ENCODE results near the gene RPS24.

RPS24 gene

DNA sequence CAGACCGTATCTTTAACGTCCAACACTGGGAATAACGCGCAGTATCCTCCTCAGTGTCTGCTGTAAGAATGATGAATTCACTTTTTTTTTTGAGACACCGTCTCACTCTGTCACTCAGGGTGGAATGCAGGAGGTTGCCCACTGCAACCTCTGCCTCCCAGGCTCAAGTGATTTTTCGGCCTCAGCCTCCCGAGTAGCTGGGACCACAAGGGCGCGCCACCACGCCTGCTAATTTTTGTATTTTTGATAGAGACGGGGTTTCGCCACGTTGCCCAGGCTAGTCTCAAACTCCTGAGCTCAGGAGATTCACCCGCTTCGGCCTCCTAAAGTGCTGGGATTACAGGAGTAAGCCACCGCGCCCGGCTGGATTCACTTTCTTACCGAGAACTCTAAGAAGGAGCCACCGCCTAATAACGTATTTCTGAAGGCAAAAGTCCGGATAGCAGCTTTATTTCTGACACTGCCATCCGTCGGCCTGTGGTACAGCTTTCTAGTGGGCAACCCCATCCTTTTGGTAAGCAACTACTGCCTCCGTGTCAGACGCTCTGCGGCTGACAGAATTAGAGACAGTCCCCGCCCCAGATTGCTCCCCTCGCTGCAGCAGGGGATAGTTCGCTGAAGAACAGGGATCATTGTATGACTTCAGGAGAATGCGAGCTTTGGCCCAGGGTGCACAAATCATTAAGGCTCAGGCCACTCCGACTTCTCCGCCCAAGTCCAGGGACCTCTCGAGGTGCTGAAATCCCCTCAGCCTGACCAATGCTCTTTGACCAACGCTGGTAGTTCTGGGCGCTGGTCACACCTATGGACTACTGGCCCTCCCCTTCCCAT, 5.0 kb upstream of the RPS24 start:
- DNase-seq: peak; percentile 19

GRCh38 chr10:78029269-78030226, 4.1 kb upstream of the RPS24 start, which contains the start of gene POLR3A:
TSS of gene POLR3A (minus strand) at chr10:78029515. CDS start at chr10:78029407, 108 bp downstream.
- DNase-seq: peak; percentile 95

- no peak for DNase-seq
Measured at GRCh38 chr10:78033387-78033636, 351 bp upstream of the RPS24 start.

DNA sequence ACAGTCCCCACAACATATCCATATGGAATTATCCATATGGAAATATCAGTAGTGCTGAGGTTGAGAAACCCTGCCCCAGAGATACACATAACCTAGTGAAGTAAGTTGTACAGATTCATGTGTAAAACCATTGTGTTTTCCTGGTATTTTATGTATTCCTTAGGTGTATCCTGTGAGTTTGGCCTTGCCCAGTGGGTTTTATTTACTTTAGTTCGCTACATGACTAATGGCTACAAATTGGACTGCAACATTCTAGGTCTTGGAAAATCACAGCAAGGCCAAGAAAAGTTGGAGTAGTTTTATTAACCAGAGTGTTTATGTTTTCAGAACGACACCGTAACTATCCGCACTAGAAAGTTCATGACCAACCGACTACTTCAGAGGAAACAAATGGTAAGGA, 1.4 kb downstream of the RPS24 start:
- no peak for DNase-seq

GRCh38 chr10:78035437-78035836, 1.8 kb downstream of the RPS24 start:
- no peak for DNase-seq

GRCh38 chr10:78035933-78036583, 2.4 kb downstream of the RPS24 start:
- DNase-seq: no peak

- no peak for DNase-seq
Measured at GRCh38 chr10:78038105-78038504, 4.4 kb downstream of the RPS24 start.

GRCh38 chr10:78038791-78039547, 5.3 kb downstream of the RPS24 start:
- no peak for DNase-seq

GRCh38 chr10:78039743-78040142, 6.1 kb downstream of the RPS24 start:
- no peak for DNase-seq

GRCh38 chr10:78041170-78042057, 7.8 kb downstream of the RPS24 start:
- DNase-seq: no peak

DNA sequence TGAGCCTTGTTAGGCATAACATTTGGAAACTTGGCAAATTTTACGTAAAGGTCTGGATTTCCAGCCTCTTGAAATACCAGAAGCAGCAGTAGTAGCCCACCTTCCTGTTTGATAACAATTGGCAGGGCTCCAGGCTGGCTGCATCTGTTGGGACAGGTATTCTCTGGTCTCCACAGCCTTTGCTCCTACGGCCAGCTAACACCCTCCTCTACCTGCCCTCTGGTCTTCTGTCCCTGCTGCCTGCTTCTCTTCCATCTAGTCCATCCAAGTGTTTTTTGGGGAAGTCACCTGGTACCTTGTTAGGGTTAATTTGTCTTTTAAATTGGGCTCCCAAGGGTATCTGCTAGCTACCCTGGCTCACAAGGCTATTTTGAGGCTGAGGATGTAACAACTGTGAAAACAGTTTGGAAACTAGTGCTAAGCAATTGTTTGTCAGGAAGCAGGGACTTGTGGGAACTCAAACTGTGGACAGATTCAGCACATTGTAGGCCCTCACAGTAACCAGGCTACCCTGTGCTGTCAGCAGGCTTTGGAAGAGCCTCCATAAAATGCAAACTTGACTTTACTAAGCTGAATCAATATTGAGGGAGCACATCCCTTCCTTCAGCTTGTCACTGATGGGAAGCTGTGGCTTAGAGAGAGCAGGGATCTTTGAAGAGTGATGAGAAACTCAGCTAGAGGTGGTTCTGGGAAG, 8.5 kb downstream of the RPS24 start:
- no peak for DNase-seq

- no peak for DNase-seq
Measured at GRCh38 chr10:78042752-78043104, 9.1 kb downstream of the RPS24 start.

DNA sequence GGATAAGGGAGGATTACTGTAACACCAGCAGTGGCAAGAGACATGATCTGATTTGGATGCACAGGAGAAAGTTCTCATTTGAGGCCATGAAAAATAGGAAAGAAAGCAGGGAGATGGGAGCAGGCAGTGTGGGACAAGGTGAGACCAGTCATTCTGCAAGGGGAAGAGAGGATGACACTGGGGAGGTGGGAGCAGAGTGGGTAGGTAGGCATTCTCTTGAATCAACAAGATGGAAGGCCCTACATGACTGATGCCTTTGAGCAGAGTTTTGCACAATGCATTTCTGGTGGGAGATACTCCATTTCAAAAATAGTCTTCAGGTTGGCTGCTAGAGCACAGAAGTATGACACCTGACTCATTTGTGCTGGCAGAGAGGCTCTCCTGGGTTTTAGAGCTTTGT, 10.5 kb downstream of the RPS24 start:
- no peak for DNase-seq

GRCh38 chr10:78044699-78045098, 11.0 kb downstream of the RPS24 start:
- no peak for DNase-seq

DNA sequence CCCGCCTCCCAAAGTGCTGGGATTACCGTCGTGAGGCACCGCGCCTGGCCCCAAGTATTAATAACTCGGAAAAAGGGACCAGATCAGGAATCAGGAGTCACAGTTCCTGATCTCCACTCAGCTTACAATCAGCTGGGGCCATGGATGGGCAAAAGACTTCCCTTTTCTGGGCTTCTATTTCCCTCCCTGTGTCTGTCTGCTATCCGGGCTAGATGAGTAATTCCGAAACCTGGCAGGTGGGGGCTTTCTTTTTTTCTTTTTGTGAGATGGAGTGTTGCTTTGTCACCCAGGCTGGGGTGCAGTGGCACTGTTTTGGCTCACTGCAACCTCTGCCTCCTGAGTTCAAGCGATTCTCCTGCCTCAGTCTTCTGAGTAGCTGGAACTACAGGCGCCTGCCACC, 11.6 kb downstream of the RPS24 start:
- no peak for DNase-seq

GRCh38 chr10:78045856-78046255, 12.2 kb downstream of the RPS24 start:
- DNase-seq: no peak

GRCh38 chr10:78046711-78047269, 13.1 kb downstream of the RPS24 start:
- DNase-seq: no peak

GRCh38 chr10:78047314-78047891, 13.7 kb downstream of the RPS24 start:
- peak; percentile 79 for DNase-seq

DNA sequence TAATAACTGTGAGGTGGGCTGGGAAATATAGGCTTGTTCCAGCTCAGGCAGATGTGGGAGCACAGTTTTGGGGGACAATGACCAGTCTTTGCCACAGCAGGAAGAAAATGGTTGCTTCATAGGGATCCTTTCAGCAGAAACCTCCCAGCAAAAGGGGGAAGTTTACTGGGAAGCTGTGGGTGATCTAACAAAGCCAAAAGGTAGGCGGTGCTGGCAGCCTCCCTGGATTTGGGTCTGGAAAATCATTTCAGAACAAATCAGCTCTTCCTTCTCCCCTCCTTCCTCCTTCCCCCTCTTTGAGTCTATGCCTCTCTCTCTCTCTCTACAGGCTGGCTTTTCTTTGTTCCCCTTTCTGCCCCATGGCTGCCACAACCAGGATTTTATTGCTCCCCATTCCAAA, 16.2 kb downstream of the RPS24 start:
- no peak for DNase-seq

DNA sequence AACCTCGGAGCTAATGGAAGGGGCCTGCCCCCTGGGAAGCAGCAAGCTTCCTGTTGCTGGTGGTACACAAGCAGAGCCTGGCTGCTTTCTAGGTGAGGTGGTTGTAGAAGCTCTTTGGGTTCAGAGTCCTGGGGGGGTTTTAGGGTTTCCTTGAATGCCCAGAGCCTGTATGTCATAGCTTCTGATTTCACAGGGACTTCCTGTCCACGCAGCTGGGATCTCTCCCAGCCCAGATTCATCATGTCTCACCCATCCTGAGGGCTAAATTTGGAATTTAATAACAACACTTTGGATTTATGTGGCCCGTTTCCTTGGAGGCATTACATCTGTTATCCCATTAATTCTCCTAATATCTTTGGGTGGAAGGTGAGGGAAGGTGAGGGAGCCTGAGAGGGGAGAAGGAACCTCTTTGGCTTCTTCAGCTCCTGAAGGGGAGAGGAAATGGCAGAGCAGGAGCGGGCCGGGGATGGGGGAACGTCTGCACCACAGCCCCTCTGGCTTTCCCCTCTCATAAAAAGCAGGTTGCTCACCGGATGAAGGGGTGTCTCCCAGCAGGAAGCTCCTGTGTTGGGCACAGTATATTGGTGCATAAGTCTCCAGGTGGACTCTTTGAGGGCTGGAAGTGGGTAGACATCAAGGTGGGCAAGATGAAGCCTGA, 19.7 kb downstream of the RPS24 start:
- no peak for DNase-seq
